Psoas muscle (tissue), 8 donors: ENCODE results near the gene ANXA3. TPM values are rescaled to one million over a fixed set of nuclear protein-coding genes. Genes with fewer than 3 reads are reported as not detected.

Source experiments
- ATAC-seq, 4 donors: fragments of 200-7000 bp; cut with Tn5 transposase; one replicate each; pipeline ENCODE4 v1.9.1; 2020; ENCODE audit warnings: moderate library complexity in 3 of 4, mild to moderate bottlenecking in 2 of 4
- DNase-seq, 2 donors: peaks; one replicate each; pipeline ENCODE4 v3.0.0-alpha.2; 2020
- H3K27ac ChIP-seq: fragments of 200-600 bp; one replicate; pipeline ENCODE4 v1.8.0; 2022
- H3K27me3 ChIP-seq, 3 donors: fragments of 200-600 bp in 1 of 3; one replicate each; pipeline versions ENCODE4 v1.6.1 to v1.8.0; 2013 to 2022; ENCODE audit warnings: low read length in 2 of 3, mild to moderate bottlenecking in 2 of 3, moderate library complexity in 1 of 3; ENCODE audit not compliant: insufficient read depth in 3 of 3
- H3K36me3 ChIP-seq, 2 donors: fragments of 200-600 bp in 1 of 2; one replicate each; pipeline versions ENCODE4 v1.6.1 to v1.8.0; 2013 to 2022; ENCODE audit warnings: low read depth in 1 of 2, mild to moderate bottlenecking in 1 of 2, moderate library complexity in 1 of 2; ENCODE audit not compliant: insufficient read depth in 1 of 2
- H3K4me1 ChIP-seq: fragments of 200-600 bp; one replicate; pipeline ENCODE4 v1.8.0; 2022
- H3K4me3 ChIP-seq: fragments of 200-600 bp; one replicate; pipeline ENCODE4 v1.8.0; 2022; ENCODE audit warnings: mild to moderate bottlenecking
- H3K9me3 ChIP-seq: fragments of 200-600 bp; one replicate; pipeline ENCODE4 v1.8.0; 2022
- WGBS, 3 donors: extraction: QIAGEN DNeasy Blood & Tissue Kit; methylation state at CpG; one replicate each; pipeline versions ENCODE4 v1.1.6 to v1.1.7; 2013; 5-methylcytosine and 5-hydroxymethylcytosine counted together
- intact Hi-C, 2 donors: fragments of 100-400 bp; cut with DNase I; formaldehyde crosslinking; loops; one replicate each; pipeline versions ENCODE4 v1.11.0 to v1.14.2; 2022
- polyA plus RNA-seq, 3 donors: library from polyadenylated mRNA; stranded (reverse); fragments of 200-250 nt; gene quantifications; one replicate each; pipeline ENCODE4 v1.2.3, GENCODE V29; 2013
- total RNA-seq, 4 donors: library from RNA; stranded (reverse); fragmentation: NEBNext Ultra II Directional in 2 of 4; extraction: Animal tissue kit (Norgen Biotek cat#: 25700) in 2 of 4; gene quantifications; one replicate each; pipeline versions ENCODE4 v1.2.1 to v1.2.4, GENCODE V29; 2021 to 2023
- TF ChIP-seq, protein P1 (sequence below): fragments of 200-600 bp; IDR thresholded peaks from one replicate; pipeline ENCODE4 v1.8.0; 2022; ENCODE audit warnings: antibody characterized with exemption
- donor health status: healthy with polysubstance abuse.
- donor health status: DM: no; HTN: no; CAD: no; lungs with moderate emphysema.
- donor health status: Bipolar disorder and iron deficiency.
- donor health status: healthy.
- donor health status: DM: yes; HTN: yes; CAD: no.
- donor health status: DM: no; HTN: no; CAD: no.
- donor health status: DM: no; HTN: no; CAD: no.
- donor health status: DM: yes; HTN: yes; CAD: no.

ANXA3 gene
- total and polyA plus RNA-seq, 7 donors = 11.8 to 27.6 (median 18.1) TPM

- Histone ChIP-seq H3K4me1 (no peaks in the 10 kb centered on the region), H3K4me3 (no peak overlapping the region), H3K27ac (no peak overlapping the region), H3K36me3 (no peaks in the 10 kb centered on the region), H3K27me3 (no peaks in the 10 kb centered on the region), H3K9me3 (no peaks in the 10 kb centered on the region)
- DNase-seq = no peak
- TF ChIP-seq, protein P1, sequence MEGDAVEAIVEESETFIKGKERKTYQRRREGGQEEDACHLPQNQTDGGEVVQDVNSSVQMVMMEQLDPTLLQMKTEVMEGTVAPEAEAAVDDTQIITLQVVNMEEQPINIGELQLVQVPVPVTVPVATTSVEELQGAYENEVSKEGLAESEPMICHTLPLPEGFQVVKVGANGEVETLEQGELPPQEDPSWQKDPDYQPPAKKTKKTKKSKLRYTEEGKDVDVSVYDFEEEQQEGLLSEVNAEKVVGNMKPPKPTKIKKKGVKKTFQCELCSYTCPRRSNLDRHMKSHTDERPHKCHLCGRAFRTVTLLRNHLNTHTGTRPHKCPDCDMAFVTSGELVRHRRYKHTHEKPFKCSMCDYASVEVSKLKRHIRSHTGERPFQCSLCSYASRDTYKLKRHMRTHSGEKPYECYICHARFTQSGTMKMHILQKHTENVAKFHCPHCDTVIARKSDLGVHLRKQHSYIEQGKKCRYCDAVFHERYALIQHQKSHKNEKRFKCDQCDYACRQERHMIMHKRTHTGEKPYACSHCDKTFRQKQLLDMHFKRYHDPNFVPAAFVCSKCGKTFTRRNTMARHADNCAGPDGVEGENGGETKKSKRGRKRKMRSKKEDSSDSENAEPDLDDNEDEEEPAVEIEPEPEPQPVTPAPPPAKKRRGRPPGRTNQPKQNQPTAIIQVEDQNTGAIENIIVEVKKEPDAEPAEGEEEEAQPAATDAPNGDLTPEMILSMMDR = no peak
- intact Hi-C loops = no loop called here
- WGBS, 3 donors = 72 to 84% (median 76%) methylated on average over 1 of the region's 1 CpG
- no peak for ATAC-seq
These were observed 66.9 kb downstream of the ANXA3 start for GRCh38 chr4:78618436-78618835.

DNA sequence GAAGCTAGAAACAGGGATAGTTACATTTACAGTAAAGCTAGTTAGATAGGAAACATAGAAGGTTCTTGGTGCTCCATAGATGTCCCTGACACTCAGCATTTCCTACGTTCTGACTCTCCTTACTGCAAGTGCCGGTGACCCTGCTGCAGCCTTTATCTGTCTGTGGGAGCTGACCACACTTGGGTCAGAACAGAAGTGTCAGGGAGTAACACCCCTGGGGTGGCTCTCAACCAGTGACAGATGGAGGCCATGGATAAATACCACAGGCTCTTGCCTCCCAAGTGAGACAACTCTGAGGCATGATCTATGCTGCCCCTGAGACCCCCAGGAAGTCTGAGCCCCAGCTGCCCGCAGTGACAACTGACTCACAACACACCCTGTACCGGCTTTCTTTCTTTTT is 69.8 kb downstream of the ANXA3 start:
- ATAC-seq = no peak
- 57 to 62% (median 61%) methylated on average over 4 of the region's 4 CpGs for WGBS, 3 donors
- intact Hi-C loops = no loop called here

GRCh38 chr4:78622253-78622979 is 70.8 kb downstream of the ANXA3 start:
- ATAC-seq (no peak), DNase-seq (no peak)
- H3K27ac ChIP-seq = no peak overlapping the region
- 84 to 90% (median 86%) methylated on average over 6 of the region's 6 CpGs for WGBS, 3 donors
- intact Hi-C loops = no loop called here
- H3K36me3 ChIP-seq = no peaks in the 10 kb centered on the region
- H3K27me3 ChIP-seq = no peaks in the 10 kb centered on the region
- no peaks in the 10 kb centered on the region for H3K9me3 ChIP-seq
- no peak overlapping the region for H3K4me3 ChIP-seq
- TF ChIP-seq, protein P1 = no peak
- H3K4me1 ChIP-seq = no peaks in the 10 kb centered on the region

More for the DNA sequence above, 69.8 kb downstream of the ANXA3 start:
- H3K27me3 ChIP-seq = no peaks in the 10 kb centered on the region
- H3K4me3 ChIP-seq = no peak overlapping the region
- H3K9me3 ChIP-seq = no peaks in the 10 kb centered on the region
- no peaks in the 10 kb centered on the region for H3K4me1 ChIP-seq
- no peak for DNase-seq
- H3K36me3 ChIP-seq = no peaks in the 10 kb centered on the region
- no peak overlapping the region for H3K27ac ChIP-seq
- TF ChIP-seq, protein P1 = no peak

- Histone ChIP-seq H3K27me3 (no peaks in the 10 kb centered on the region), H3K36me3 (no peaks in the 10 kb centered on the region), H3K4me3 (no peak overlapping the region), H3K9me3 (no peaks in the 10 kb centered on the region), H3K27ac (no peak overlapping the region), H3K4me1 (no peaks in the 10 kb centered on the region)
- TF ChIP-seq, protein P1 = no peak
- DNase-seq (no peak), ATAC-seq (no peak)
- intact Hi-C loops = no loop called here
- WGBS, 3 donors = 88 to 90% (median 88%) methylated on average over 7 of the region's 7 CpGs
These were observed 72.5 kb downstream of the ANXA3 start for GRCh38 chr4:78624048-78624447.

- H3K27me3 ChIP-seq = no peaks in the 10 kb centered on the region
- TF ChIP-seq, protein P1 = no peak
- no peak for ATAC-seq
- no peak overlapping the region for H3K4me3 ChIP-seq
- no peaks in the 10 kb centered on the region for H3K4me1 ChIP-seq
- DNase-seq = no peak
- H3K9me3 ChIP-seq = no peaks in the 10 kb centered on the region
- intact Hi-C loops = no loop called here
- H3K36me3 ChIP-seq = no peaks in the 10 kb centered on the region
- 87 to 89% (median 87%) methylated on average over 2 of the region's 2 CpGs for WGBS, 3 donors
- no peak overlapping the region for H3K27ac ChIP-seq
These were observed 73.5 kb downstream of the ANXA3 start for GRCh38 chr4:78625073-78625472.
